SK-N-SH treated with all-trans-retinoic acid at 6 μM for 48 hours (cell line): Measurements from ENCODE around the gene C12orf60.

Source experiments
- ARNTL ChIP-seq: fragments of 450-650 bp; formaldehyde crosslinking; IDR thresholded peaks from 2 replicates; pipeline ENCODE4 v1.5.0; 2020; ENCODE audit warnings: low read depth, mild to moderate bottlenecking, moderate library complexity, borderline replicate concordance
- RARB ChIP-seq: fragments of 250-450 bp; sonication (Bioruptor Pico); IDR thresholded peaks from 2 replicates; pipeline ENCODE4 v1.8.0; 2021; ENCODE audit warnings: mild to moderate bottlenecking, moderate library complexity
- TF ChIP-seq, protein P1 (sequence below): fragments of 250-450 bp; sonication (Bioruptor Pico); IDR thresholded peaks from 2 replicates; pipeline ENCODE4 v1.5.1; 2021; ENCODE audit warnings: mild to moderate bottlenecking, moderate library complexity

The C12orf60 gene

DNA sequence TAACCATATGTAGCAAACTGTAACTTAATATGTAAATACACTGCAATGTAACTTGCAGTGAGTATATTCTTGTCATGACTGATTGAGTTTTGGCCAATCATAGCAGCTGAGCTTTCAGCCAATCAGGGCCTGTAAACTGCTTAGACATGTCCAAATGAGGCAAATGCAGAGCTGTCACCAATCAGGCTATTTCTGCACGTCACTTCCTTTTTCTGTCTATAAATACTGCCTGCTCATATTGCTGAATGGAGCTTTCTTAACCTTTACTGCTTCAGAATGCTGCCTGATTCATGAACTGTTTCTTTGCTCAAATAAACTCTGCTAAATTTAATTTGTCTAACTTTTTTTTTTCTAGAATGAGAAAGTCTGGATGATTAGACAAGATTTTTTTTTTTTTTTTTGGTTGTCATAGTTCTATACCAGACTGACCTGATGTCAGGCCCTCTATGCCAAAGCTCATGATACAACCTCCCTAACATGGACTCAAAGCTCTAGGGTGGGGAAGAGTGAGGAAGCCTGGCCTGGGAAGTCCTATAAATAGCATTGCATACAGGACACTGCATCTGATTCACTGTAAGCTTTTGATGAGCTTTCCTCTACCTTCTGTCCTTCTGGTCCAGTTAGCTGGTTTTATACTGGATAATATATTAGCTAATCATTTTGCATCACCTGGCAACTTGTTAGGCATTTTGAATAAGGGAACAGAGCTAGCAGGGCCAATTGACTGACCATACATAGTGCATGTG is 70.1 kb downstream of the C12orf60 start (continued):
- TF ChIP-seq, protein P1, sequence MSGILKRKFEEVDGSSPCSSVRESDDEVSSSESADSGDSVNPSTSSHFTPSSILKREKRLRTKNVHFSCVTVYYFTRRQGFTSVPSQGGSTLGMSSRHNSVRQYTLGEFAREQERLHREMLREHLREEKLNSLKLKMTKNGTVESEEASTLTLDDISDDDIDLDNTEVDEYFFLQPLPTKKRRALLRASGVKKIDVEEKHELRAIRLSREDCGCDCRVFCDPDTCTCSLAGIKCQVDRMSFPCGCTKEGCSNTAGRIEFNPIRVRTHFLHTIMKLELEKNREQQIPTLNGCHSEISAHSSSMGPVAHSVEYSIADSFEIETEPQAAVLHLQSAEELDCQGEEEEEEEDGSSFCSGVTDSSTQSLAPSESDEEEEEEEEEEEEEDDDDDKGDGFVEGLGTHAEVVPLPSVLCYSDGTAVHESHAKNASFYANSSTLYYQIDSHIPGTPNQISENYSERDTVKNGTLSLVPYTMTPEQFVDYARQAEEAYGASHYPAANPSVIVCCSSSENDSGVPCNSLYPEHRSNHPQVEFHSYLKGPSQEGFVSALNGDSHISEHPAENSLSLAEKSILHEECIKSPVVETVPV (CRISPR knock-in tag): no peak
- no peak for TF ChIP-seq ARNTL (CRISPR knock-in tag)
- no peak for TF ChIP-seq RARB (CRISPR knock-in tag)
